Cortex of kidney (tissue), 1 donor: ENCODE data around the gene TAS2R30.

Experiments used
- DNase-seq: peaks from one replicate; lab custom pipeline; 2025; lab: John Stamatoyannopoulos, UW

Gene TAS2R30

DNA sequence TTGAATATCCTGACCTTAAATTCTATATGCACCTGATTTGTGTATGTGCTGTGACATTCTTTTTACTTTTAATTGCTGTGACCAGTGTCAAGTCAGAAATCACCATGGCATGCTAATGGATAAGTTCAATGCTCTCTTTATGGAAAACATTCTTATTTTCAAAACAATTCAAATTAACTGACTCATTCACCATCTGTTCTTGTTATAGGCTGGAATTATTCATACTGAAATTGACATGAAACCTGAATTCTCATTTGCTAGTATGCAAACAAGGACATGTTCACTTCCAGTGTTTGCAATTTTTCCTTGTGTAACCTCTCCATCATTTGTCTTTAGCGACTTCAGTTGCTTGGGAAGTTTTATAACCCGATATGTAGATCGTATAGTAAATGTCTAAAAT, at the start of gene TAS2R30:
TAS2R30 (minus strand) TSS at position 340 of the 400 bp plus-strand sequence. CDS start 400 bp downstream, outside the sequence.
- DNase-seq: no peak

- no peak for DNase-seq
Measured at GRCh38 chr12:11183011-11183410, 48.6 kb upstream of the TAS2R30 start.

- DNase-seq: no peak
Measured at GRCh38 chr12:11182529-11182928, 48.1 kb upstream of the TAS2R30 start.

GRCh38 chr12:11178250-11178649, 43.8 kb upstream of the TAS2R30 start:
- no peak for DNase-seq

- no peak for DNase-seq
Measured at GRCh38 chr12:11174022-11174421, 39.6 kb upstream of the TAS2R30 start.

DNA sequence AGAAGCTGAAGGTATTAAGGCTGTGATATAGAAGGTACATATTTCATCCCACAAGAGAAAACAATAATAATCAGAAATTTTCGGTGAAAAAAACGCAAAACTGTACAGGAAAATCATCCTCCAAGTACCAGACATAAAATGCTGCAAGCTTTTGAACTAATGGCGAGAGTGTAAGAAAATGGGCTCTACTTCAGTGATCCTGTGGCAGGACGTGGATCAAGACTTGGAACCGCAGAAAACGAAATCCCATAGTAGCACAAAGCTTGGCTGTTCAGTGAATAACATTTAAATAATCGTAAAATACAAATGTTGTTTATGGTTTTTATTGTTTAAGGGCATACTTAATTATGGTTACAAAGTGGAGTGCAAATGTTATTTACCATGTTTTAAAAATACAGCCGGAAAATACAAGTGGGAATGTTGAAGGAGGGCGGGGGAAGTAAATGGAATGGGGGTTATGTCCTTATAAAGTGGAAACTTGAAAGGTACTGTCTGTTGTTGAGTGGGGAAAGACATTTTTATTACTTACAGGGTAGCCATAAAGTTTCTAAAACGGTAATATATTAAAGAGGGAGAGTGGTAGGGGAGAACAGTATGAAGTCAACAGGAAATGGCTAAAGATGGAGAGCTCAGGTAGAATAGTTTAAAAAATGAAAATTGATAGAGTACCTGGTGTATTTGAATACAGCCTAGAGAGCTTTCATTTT, 37.7 kb upstream of the TAS2R30 start:
- DNase-seq: no peak

DNA sequence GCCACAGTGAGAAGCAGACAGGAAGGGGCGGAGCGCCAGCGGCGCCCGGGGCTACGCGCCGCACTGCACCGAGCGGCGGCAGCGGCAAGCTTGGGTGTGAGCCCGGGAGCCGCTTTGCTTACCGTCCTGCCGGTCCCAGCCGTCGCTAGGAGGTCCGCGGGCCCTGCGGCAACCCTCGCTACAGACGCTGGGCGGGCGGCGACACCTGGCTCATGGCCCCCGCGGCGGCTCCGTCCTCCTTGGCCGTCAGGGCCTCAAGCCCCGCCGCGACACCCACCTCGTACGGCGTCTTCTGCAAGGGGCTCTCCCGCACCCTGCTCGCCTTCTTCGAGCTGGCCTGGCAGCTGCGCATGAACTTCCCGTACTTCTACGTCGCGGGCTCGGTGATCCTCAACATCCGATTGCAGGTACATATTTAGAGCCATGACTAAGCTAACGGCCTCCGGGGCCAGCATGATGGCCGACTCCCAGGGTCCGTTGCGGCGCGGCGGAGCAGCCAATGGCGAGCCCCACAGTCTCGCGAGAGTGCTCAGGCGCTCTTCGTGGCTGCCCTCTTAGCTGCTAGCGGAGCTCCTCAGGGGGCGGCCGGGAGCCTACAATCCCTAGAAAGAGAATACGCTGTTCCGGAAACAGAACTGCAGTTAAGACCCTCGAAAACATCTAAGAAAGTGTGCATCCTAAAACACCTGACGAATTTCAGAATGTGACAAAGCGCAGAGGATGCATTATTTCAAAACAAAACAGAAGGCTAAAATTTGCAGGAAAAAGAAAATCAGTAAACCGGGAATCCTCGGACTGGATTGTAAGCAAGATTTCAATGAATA, 36.9 kb upstream of the TAS2R30 start, which contains the start of gene SMIM10L1:
SMIM10L1 (plus strand) TSS at position 50 of the 824 bp plus-strand sequence; CDS start at position 213, 163 bp downstream.
- peak; percentile 53 for DNase-seq

GRCh38 chr12:11170810-11171144, 36.3 kb upstream of the TAS2R30 start:
- DNase-seq: no peak

- DNase-seq: no peak
Measured at GRCh38 chr12:11166300-11166699, 31.9 kb upstream of the TAS2R30 start.

- DNase-seq: no peak
Measured at GRCh38 chr12:11164384-11164783, 29.9 kb upstream of the TAS2R30 start.

- DNase-seq: no peak
Measured at GRCh38 chr12:11162502-11162901, 28.1 kb upstream of the TAS2R30 start.

- no peak for DNase-seq
Measured at GRCh38 chr12:11158885-11159444, 24.5 kb upstream of the TAS2R30 start.

DNA sequence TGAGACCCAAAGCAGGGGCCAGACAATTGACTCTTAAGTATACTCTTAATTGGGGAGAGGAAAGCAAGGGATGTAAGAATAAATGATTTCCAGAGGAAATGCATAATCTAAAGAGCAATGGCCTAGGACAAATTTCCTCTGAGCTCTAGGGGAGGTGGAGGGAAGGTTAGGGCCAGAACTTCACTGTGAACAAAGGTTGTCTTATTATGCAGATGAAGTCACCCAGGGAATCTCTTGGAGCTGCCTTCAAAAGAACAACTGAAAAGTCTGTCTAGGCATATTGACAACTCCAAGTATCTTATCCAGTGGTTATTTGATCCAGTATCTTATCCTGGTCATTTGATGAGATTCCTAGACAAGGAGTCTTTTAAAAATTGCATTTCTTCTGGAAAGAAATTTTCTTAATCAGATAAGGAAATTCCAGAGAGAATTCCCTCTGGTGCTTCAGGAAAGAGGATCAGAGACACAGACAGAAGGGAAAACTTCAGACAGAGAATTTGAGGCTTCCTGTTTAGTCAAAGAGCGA, 20.0 kb upstream of the TAS2R30 start:
- DNase-seq: no peak

GRCh38 chr12:11152725-11153124, 18.3 kb upstream of the TAS2R30 start:
- no peak for DNase-seq

- DNase-seq: no peak
Measured at GRCh38 chr12:11150832-11151231, 16.4 kb upstream of the TAS2R30 start.

GRCh38 chr12:11147420-11147819, 13.0 kb upstream of the TAS2R30 start:
- no peak for DNase-seq

DNA sequence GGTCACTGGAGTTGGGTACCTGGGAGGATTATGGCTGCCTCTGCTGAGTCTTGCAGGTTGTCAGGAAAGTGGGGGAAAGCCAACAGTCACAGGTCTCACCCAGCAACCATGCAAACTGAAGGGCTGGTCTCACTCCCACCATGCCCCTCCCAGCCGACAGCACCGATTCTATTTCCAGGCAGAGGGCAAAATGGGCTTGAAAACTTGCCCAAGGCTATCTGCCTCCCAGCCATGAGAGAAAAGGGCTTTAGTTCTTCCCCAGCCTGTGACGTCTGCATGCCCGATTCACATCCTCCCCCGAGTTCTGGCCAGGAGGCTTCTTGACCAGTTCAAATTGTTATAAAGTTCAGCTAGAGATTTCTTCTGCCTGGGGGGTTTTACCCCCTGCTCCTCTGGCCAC, 9.9 kb upstream of the TAS2R30 start:
- no peak for DNase-seq

- no peak for DNase-seq
Measured at GRCh38 chr12:11143352-11143751, 8.9 kb upstream of the TAS2R30 start.

DNA sequence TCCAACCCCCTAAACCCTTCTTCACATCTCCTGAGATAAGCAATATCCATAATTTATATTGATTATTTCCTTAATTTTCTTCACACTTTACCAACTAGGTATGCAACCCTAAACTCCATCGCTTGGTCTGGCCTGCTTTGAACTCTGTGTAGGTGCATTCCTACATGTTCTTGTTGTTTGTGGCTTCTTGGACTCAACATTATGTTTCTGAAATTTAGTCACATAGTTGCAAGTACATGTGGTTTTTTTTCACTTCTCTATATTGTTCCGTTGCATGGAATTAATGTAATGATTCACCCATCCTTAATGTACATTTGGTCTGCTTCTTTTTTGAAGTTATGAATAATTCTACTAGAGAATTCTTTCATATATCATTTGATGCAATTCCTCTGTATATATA, 1.6 kb upstream of the TAS2R30 start:
- DNase-seq: no peak

- DNase-seq: no peak
Measured at GRCh38 chr12:11133816-11134215, 628 bp downstream of the TAS2R30 start.

GRCh38 chr12:11133162-11133561, 1.3 kb downstream of the TAS2R30 start:
- DNase-seq: no peak

GRCh38 chr12:11130999-11131398, 3.4 kb downstream of the TAS2R30 start:
- DNase-seq: no peak

DNA sequence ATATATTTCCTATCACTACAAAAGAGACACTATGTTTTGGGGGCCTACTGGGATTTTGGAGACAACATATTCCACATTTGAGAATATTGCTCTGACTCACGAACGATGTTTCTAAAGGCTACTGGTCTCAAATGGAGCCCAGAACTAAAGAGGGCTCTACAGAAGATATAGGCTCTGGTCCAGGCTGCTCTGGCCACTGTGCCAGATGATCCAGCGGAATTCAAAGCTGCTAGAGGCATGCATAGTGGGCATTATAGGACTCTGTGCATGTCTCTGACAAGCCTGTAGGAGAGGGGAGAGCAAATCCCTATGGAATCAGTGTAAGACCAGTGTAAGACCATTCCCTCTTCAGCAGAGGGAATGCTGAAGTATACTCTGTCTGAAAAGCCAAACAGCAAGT, 4.1 kb downstream of the TAS2R30 start:
- DNase-seq: no peak
